AG04449 (cell line): ENCODE results near the gene RSRP1.
"Not testable (repeated sequence)": the region's sequence is repeated elsewhere in the genome, so short reads cannot be mapped to it uniquely, and the experiment has no call there.

Experiments used
- CTCF ChIA-PET: fragments of 350-600 bp; formaldehyde crosslinking; extraction: SDS; loops from one replicate; lab custom pipeline; 2021; ENCODE audit warnings: antibody characterized with exemption; lab: Yijun Ruan, JAX
- POLR2A ChIA-PET: fragments of 400-600, 350-600 bp; formaldehyde crosslinking; extraction: SDS; loops from one replicate; lab custom pipeline; 2020; ENCODE audit warnings: antibody characterized with exemption, inconsistent platforms; lab: Yijun Ruan, JAX
- DNase-seq: peaks from one replicate; pipeline ENCODE4 v3.0.0-alpha.2; 2010; ENCODE audit warnings: low read depth, low spot score
- H3K4me3 ChIP-seq: 2 replicates; pipeline ENCODE4 v1.5.1; 2011; ENCODE audit warnings: low read depth, mild to moderate bottlenecking, control low read depth, low read length
- TF ChIP-seq, protein P1 (sequence below): IDR thresholded peaks from one replicate; pipeline ENCODE4 v1.5.1; 2011; ENCODE audit warnings: mild to moderate bottlenecking, moderate library complexity, low read length, control low read depth, inconsistent platforms; ENCODE audit not compliant: insufficient read depth; ENCODE audit errors: missing control alignments

RSRP1 gene, protein sequence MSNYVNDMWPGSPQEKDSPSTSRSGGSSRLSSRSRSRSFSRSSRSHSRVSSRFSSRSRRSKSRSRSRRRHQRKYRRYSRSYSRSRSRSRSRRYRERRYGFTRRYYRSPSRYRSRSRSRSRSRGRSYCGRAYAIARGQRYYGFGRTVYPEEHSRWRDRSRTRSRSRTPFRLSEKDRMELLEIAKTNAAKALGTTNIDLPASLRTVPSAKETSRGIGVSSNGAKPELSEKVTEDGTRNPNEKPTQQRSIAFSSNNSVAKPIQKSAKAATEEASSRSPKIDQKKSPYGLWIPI

DNA sequence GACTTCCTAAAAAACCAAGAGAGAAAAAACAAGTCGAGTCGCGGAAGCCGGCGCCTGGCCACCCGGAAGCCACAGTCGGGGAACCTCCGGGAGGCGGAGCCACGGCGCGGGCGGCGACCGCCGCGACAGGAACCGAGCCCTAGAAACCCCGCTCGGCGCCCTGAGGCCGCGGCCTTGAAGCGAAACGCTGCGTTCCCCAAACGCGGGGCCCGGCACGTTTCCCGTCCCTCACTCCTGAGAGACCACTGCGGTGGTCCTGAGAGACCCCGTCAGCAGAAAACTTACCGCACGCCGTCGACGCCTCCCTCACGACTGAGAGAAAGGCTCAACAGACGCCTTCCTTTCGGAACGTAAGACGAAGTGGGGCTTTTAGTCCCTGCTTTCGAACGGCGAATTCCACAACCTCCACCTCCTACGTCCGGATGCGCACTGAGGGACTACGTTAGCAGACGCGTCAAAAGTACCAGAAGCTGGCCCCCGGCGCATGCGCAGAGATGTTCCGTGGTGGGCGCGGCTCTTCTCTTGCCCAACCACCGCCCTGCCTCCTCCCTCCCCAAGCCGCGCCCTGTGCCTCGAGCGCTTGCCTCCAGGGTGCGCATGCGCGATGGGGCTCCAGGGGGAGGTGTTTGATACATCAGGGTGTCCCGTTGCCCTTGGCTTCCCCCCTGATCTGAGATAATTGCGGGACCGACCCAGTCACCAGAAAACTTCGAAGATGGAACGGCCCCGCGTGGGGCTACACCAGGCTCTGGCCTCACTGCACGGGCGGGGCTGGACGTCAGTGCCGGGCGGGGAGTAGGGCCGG, at the start of gene RSRP1:
TSS of gene RSRP1 (minus strand) at position 431 of the 805 bp plus-strand sequence. CDS start 491 bp downstream, outside the sequence.
- TF ChIP-seq, protein P1, sequence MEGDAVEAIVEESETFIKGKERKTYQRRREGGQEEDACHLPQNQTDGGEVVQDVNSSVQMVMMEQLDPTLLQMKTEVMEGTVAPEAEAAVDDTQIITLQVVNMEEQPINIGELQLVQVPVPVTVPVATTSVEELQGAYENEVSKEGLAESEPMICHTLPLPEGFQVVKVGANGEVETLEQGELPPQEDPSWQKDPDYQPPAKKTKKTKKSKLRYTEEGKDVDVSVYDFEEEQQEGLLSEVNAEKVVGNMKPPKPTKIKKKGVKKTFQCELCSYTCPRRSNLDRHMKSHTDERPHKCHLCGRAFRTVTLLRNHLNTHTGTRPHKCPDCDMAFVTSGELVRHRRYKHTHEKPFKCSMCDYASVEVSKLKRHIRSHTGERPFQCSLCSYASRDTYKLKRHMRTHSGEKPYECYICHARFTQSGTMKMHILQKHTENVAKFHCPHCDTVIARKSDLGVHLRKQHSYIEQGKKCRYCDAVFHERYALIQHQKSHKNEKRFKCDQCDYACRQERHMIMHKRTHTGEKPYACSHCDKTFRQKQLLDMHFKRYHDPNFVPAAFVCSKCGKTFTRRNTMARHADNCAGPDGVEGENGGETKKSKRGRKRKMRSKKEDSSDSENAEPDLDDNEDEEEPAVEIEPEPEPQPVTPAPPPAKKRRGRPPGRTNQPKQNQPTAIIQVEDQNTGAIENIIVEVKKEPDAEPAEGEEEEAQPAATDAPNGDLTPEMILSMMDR, result no peak
- peak within 1 kb of the TSS; percentile 74 for H3K4me3 ChIP-seq
- CTCF ChIA-PET, result no interaction called here
- POLR2A ChIA-PET, result interaction anchor here (0.6 to 1.7 kb wide), 24 partner anchors 8 to 573 kb away, joined by 3 to 40 read pairs (median 4); partner anchors contain the start of genes MTFR1L and SYF2
- DNase-seq, result peak; percentile 85

DNA sequence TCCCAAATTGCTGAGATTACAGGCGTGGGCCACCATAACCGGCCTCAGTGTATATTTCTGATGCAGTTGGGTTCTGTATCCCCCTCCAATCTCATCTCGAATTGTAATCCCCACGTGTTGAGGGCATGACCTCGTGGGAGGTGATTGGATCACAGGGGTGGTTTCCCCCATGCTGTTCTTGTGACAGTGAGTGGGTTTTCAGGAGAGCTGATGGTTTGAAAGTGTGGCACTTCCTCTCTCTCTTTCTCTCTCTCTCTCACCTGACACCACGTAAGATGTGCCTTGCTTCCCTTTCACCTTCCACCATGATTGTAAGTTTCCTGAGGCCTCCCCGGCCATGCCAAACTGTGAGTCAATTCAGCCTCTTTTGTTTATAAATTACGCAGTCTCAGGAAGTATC, 49.2 kb upstream of the RSRP1 start:
- DNase-seq, H3K4me3 ChIP-seq, CTCF ChIA-PET, POLR2A ChIA-PET: not testable (repeated sequence)

DNA sequence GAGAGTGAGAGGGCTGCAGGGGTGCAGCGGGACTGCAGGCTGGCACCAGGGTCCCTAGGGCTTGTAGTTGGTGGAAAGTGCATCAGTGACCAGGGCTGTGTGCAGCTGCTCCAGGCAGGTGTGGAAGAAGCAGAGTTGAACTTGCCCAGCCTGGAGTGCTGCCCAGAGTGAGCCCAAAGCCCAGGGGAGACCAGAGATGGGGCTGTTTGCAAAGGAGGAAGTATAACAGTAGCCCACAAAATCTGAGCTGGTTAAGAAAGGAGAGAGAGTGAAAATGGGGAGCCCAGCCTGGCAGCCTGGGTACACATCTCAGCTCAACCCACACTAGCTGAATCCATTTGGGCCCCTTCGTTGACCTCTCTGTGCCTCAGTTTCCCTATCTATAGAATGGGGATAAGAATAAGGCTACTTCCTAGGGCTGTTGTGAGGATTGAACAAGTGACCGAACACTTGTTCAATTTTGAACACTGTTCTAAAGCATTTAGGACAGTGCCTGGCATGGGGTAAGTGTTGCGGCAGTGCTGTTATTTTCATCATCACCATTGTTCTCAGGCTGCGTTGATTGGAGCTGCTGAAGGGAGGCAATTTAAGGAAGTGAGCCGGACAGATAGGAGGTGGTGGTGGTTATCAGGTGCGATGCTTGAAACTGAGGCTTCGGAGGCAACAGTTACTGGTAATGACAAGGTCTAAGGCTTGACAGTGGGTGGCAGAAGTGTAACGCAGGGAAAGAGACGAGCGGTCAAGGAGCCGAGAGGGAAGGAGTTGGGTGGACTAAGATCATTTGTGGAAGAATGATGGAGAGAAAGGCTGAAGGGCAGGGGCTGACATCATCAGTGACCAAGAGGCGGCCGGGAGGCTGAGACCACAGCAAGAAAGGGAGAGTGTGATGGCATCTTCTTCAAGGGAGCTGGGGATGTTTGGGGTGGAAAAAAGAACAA, 47.9 kb upstream of the RSRP1 start:
- POLR2A ChIA-PET, H3K4me3 ChIP-seq, DNase-seq: not testable (repeated sequence)
- CTCF ChIA-PET, result interaction anchor here (0.6 kb wide), 1 partner anchor 75 kb away, joined by 3 read pairs; no protein-coding TSS in a partner anchor

DNA sequence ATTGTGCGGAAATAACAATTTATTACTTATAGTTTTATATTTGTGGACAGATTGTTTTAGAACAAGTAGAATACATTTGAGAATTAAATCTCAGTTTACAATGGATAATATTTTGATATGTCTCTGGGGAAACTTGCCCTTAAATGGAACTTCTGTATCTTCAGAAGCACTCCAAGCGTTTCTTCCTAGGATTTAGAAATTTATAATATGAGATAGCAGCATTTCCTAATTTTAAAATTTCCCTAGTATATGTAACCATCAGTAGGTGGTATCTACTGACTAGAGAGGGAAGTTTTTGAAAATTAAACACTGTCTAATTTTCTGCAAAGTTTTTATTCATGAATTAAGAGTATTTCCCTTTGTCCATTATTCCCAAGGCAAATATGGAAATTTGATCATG, 46.2 kb upstream of the RSRP1 start:
- H3K4me3 ChIP-seq, DNase-seq, POLR2A ChIA-PET, CTCF ChIA-PET: not testable (repeated sequence)

DNA sequence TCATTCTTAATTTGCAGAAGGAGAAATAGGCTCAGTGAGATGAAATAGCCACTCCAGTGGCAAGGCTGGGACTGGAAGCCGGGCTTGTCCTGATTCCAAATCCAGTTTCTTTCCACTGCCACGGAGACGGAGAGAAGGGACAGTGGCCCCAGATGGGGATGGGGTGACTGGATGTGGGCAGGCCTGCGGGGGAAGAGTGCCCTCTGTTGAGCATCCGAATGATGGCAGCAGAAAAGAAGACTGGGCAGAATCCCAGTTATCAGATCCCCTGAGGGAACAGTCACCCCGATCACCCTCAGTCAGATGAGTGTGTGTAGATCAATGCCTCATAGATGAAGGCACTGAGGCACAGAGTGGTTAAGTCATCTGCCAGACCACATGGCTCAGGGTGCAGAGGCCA, 42.8 kb upstream of the RSRP1 start:
- POLR2A ChIA-PET, CTCF ChIA-PET: not testable (repeated sequence)

DNA sequence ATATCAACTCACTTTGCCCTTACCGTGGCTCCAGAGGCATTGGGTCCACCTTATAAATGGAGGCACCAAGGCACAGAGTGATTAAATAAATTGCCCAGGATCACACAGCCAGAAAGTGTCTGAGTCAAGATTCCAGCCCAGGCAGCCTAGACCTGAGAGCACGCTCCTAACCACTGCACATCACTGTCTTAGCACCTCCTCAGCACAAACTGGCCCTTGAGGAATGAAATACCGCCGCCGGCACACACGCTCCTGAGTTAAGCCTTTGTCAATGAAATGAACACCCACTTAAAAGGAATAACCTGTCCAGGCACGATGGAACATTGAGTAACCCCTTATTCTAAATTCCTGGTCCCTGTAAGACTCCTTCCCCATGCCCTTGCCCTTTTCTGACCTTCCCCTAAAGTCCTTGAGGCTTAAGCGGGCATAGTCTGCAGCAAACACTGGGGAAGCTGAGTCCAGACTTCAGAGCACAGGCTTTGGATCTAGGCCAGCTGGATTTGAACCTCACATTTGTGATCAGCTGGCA, 41.4 kb upstream of the RSRP1 start:
- POLR2A ChIA-PET, CTCF ChIA-PET, DNase-seq, H3K4me3 ChIP-seq: not testable (repeated sequence)

More for the DNA sequence above, 42.8 kb upstream of the RSRP1 start:
- DNase-seq, H3K4me3 ChIP-seq: not testable (repeated sequence)

DNA sequence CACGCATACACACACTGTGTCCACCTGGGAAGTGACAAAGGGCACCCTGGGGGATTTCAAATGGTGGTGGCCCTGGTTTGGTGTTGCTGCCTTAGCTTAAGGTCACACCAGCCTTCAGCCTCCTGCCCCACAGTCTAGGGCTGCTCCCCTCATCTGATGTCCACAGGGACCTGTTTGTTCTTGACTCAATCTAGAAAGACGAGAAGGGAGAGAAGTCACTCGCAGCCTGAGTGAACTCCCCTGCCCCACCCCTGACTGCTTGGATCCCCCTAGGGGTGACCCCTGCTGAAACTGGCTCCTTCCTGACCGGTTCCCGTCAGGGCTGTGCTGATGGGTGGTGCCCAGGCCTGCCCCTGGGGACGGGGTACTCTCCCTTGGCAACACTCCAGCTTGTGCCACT, 39.9 kb upstream of the RSRP1 start:
- H3K4me3 ChIP-seq, DNase-seq, CTCF ChIA-PET, POLR2A ChIA-PET: not testable (repeated sequence)

DNA sequence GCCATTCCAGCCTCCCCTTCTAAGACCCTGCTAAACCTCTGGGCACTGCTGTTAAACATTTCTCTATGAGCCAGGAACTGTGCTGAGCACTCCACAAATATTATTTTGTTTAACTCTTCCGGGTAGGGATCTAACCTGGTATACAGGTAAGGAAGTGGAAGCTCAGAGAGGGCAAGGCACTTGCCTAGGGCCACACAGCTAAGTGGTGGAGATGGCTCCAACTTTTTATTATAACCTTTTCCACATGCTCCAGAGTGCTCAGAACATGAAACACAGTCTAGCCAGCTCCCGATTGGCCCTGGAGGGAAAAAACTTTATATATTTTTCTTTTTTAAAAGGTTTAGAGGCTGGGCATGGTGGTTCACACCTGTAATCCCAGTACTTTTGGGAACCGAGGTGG, 38.6 kb upstream of the RSRP1 start:
- CTCF ChIA-PET, H3K4me3 ChIP-seq, POLR2A ChIA-PET, DNase-seq: not testable (repeated sequence)

DNA sequence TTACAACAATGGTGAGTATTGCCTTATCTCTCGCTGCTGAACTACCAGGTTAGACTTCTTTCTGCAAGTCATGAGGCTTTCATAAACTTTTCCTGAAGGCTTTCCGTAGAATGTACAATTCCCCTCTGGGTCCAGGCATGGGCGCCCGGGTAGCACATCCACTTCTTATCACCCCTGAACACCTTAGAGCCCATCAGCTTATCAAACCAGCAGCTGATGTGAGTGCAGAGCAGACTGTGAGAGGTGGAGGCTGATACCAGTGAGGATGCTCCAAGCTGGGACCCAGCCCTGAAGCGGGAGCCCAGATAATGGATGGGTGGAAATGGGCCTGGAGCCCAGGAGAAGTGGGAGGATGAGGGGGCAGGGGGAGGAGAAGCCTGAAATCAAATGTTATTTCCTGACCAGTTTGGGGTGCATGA, 32.4 kb upstream of the RSRP1 start:
- DNase-seq, CTCF ChIA-PET, POLR2A ChIA-PET, H3K4me3 ChIP-seq: not testable (repeated sequence)

DNA sequence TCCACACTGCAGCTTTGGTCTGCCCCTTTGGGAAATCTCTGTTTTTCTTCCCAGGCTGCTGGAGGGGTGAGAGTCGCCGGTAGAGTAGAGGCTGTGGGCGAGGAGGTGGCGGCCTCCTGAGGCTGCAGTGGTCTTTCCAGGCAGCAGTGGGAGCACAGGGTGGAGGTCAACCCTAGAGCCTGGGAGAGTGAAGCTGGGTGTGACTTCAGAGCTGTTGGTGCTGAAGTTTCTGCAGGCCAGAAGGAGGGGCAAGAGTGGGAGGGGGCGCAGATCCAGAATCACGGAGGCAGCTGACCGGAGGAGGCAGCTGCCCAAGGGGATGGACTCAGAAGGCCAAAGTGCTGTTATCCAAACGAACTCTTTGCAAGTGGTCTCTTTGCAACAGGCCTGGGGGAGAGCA, 31.5 kb upstream of the RSRP1 start:
- CTCF ChIA-PET, DNase-seq, POLR2A ChIA-PET, H3K4me3 ChIP-seq: not testable (repeated sequence)

DNA sequence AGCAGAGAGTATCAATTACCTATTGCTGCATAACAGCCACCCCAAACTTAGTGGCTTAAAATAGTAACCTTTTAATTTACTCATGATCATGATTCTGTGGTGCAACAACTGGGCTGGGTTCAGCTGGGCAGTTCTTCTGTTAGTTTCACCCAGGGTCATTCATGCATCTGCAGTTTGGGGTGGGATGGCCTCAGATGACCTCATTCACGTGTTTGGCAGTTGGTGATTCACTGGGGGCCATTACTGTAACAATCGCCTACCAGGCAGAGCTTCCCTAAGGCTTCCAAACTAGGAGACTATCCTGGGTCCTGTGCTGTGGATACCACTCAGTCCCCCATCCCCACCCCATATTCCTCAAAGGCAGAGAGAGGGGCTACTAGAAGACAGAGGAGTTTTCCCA, 31.1 kb upstream of the RSRP1 start:
- H3K4me3 ChIP-seq, CTCF ChIA-PET, DNase-seq, POLR2A ChIA-PET: not testable (repeated sequence)

DNA sequence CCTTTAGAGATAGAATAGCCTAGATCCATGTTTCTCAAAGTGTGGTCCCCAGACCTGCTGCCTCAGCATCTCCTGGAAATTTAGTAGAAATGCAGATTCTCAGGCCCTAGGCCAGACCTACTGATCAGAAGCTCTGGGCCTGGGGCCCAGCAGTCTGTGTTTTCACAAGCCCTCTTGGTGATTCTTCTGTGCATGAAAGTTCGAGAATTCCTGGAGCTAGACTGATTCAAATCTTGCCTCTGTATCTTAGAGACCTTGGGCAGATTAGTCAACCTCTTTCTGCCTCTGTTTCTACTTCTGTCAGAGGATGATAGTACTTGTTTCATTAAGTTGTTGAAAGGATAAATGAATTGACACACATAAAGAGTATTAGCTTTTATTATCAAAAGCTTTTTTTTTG, 30.0 kb upstream of the RSRP1 start:
- CTCF ChIA-PET, POLR2A ChIA-PET, H3K4me3 ChIP-seq, DNase-seq: not testable (repeated sequence)

DNA sequence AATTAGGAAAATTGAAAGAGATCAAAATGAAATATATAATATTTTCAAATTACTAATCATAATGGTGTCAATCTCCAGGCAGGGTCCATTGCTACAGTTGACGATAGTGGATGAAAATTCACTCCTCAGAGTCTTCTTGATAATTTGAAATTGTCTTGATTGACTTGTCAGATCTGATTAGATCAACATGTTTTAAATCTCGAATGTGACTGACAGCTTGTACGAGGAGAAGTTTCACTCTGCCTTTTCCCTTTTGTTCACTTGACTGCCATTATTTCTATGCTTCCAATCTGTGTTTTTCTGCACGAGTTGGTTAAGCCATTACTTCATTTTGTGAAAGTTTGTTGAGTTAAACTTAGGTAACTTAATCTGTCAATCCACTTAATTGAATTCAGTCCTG, 28.4 kb upstream of the RSRP1 start:
- CTCF ChIA-PET, DNase-seq, H3K4me3 ChIP-seq, POLR2A ChIA-PET: not testable (repeated sequence)

DNA sequence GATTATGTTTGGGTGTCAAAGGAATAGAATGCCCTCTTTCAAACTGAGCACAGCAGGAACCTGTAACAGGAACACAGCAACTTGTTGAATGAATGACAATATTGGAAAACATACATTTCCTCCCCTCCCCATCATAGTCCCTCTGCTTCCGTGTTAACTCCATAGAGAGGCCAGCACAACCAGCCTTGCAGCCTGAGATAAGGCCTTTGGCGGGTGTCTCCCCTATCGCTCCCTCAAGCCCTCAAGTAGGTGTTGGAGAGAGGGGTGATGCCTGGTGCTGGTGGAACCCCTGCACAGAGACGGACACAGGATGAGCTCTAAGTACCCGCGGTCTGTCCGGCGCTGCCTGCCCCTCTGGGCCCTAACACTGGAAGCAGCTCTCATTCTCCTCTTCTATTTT, 25.0 kb upstream of the RSRP1 start, which contains the start of gene RHD:
TSS of gene RHD (plus strand) at position 272 of the 400 bp plus-strand sequence. CDS start at position 311, 39 bp downstream.
- POLR2A ChIA-PET, DNase-seq, CTCF ChIA-PET, H3K4me3 ChIP-seq: not testable (repeated sequence)
